ENCODE measurements around the gene RALGAPA2.

The RALGAPA2 gene

GRCh38 chr20:20536240-20536933 lies 176.1 kb downstream of the RALGAPA2 start:
- Histone ChIP-seq H3K27ac (no peak overlapping the region), H3K4me2 (no peak overlapping the region), H3K36me3 (peaks cover 9% of the 10 kb centered on the region), H4K20me1 (no peaks in the 10 kb centered on the region), H3K4me1 (no peaks in the 10 kb centered on the region), H3K27me3 (no peaks in the 10 kb centered on the region), H3K9ac (no peak overlapping the region), H3K9me3 (no peaks in the 10 kb centered on the region), H3K4me3 (no peak overlapping the region)
- TF ChIP-seq Cebpa-rat (IDR thresholded peaks at IDR 0.05): no peak

DNA sequence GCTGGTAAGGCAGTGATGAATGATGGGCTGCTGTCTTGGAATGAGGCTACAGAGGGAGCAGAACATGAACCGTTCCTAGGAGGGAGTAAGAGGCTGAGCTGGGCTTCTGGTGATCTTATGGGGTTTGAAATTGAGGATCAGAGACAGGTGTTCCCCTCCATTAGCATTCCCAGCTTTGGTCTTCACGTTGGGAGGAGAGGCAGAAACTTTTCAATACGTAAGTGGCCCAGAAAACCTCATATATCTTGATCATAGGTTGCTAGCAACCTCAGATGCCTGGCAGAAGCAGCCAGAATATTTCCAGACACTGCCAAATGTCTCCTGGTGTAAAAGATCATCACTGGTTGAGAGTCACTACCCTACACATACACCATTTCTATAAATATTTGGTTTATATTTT lies 177.4 kb downstream of the RALGAPA2 start:
- TF ChIP-seq Cebpa-rat (IDR thresholded peaks at IDR 0.05): no peak
- Histone ChIP-seq H3K9ac (no peak overlapping the region), H3K4me3 (no peak overlapping the region), H3K27me3 (no peaks in the 10 kb centered on the region), H4K20me1 (no peaks in the 10 kb centered on the region), H3K9me3 (no peaks in the 10 kb centered on the region), H3K27ac (no peak overlapping the region), H3K36me3 (peaks cover 21% of the 10 kb centered on the region), H3K4me1 (no peaks in the 10 kb centered on the region), H3K4me2 (no peak overlapping the region)

- Histone ChIP-seq H3K36me3 (peaks cover 33% of the 10 kb centered on the region), H4K20me1 (no peaks in the 10 kb centered on the region), H3K4me1 (peaks cover 7% of the 10 kb centered on the region; the same call in 1 of the 2 replicates), H3K4me3 (no peak overlapping the region), H3K27ac (no peak overlapping the region), H3K4me2 (no peak overlapping the region), H3K9me3 (no peaks in the 10 kb centered on the region), H3K27me3 (no peaks in the 10 kb centered on the region), H3K9ac (no peak overlapping the region)
- no peak for TF ChIP-seq Cebpa-rat (IDR thresholded peaks at IDR 0.05)
These were observed 181.2 kb downstream of the RALGAPA2 start for GRCh38 chr20:20531283-20531682.

- peaks cover 7% of the 10 kb centered on the region; the same call in 1 of the 2 replicates for H3K4me1 ChIP-seq
- peaks cover 33% of the 10 kb centered on the region for H3K36me3 ChIP-seq
- H3K4me3 ChIP-seq: no peak overlapping the region
- H4K20me1 ChIP-seq: no peaks in the 10 kb centered on the region
- H3K9me3 ChIP-seq: no peaks in the 10 kb centered on the region
- H3K27me3 ChIP-seq: no peaks in the 10 kb centered on the region
- H3K9ac ChIP-seq: no peak overlapping the region
- TF ChIP-seq Cebpa-rat (IDR thresholded peaks at IDR 0.05): no peak
- H3K4me2 ChIP-seq: no peak overlapping the region
- no peak overlapping the region for H3K27ac ChIP-seq
These were observed 181.9 kb downstream of the RALGAPA2 start for GRCh38 chr20:20530428-20531151.

GRCh38 chr20:20529597-20529996 lies 182.8 kb downstream of the RALGAPA2 start:
- Histone ChIP-seq H3K4me1 (peaks cover 7% of the 10 kb centered on the region; the same call in 1 of the 2 replicates), H3K9ac (no peak overlapping the region), H3K4me3 (no peak overlapping the region), H3K36me3 (peaks cover 33% of the 10 kb centered on the region), H3K27ac (no peak overlapping the region), H3K4me2 (no peak overlapping the region), H3K27me3 (no peaks in the 10 kb centered on the region), H3K9me3 (no peaks in the 10 kb centered on the region), H4K20me1 (no peaks in the 10 kb centered on the region)
- no peak for TF ChIP-seq Cebpa-rat (IDR thresholded peaks at IDR 0.05)

DNA sequence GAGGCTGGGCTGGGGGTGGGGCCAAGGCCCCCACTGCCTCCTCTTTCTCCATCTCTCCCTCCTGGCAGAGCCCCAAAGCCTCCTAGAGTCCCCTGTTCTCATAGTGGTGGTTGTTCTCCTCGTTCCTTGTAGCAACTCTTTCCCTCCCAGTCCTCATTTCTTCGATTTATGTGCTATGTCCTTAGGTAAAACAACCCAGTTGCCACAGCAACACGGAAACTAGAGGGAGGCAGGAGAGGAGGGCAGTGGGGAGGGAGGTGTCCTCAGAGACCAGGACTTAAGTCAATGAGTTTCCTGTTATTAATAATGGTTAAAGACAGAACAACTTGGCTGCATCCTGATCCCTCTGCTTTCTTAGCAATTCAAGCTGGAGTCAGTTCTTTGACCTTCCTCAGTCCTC lies 183.6 kb downstream of the RALGAPA2 start:
- Histone ChIP-seq H4K20me1 (no peaks in the 10 kb centered on the region), H3K9me3 (no peaks in the 10 kb centered on the region), H3K9ac (no peak overlapping the region), H3K4me3 (no peak overlapping the region), H3K4me2 (peak overlapping the region; percentile 16), H3K4me1 (peaks cover 7% of the 10 kb centered on the region; the same call in 1 of the 2 replicates), H3K36me3 (peaks cover 33% of the 10 kb centered on the region), H3K27me3 (no peaks in the 10 kb centered on the region), H3K27ac (no peak overlapping the region)
- TF ChIP-seq Cebpa-rat (IDR thresholded peaks at IDR 0.05): no peak

GRCh38 chr20:20527661-20528060 lies 184.8 kb downstream of the RALGAPA2 start:
- Histone ChIP-seq H3K9me3 (no peaks in the 10 kb centered on the region), H3K9ac (no peak overlapping the region), H3K36me3 (peaks cover 33% of the 10 kb centered on the region), H3K27ac (no peak overlapping the region), H3K4me3 (no peak overlapping the region), H3K27me3 (no peaks in the 10 kb centered on the region), H3K4me1 (peaks cover 7% of the 10 kb centered on the region; the same call in 1 of the 2 replicates), H3K4me2 (no peak overlapping the region), H4K20me1 (no peaks in the 10 kb centered on the region)
- TF ChIP-seq Cebpa-rat (IDR thresholded peaks at IDR 0.05): no peak

DNA sequence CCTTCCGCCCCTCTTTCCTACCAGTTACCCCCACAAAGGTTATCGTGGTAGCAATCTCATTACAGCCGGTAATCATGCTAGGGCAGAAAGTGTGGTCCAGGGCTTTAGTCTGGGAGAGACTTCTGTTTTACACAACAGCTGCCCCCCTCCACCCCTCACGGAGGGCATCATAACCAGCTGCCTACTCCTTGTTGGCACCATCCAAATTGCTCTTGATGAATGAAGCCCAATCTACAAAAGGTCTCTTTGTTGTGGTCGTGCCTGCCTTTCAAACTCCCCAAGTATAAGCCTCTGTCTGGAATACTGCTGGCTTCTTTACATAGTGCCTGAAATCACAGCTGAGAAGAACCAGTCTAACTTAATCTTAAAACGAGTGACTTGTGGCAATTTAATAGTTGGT lies 186.7 kb downstream of the RALGAPA2 start:
- no peaks in the 10 kb centered on the region for H3K9me3 ChIP-seq
- H3K4me1 ChIP-seq: peaks cover 7% of the 10 kb centered on the region; the same call in 1 of the 2 replicates
- H3K36me3 ChIP-seq: peaks cover 31% of the 10 kb centered on the region
- no peak for TF ChIP-seq Cebpa-rat (IDR thresholded peaks at IDR 0.05)
- H3K9ac ChIP-seq: no peak overlapping the region
- H3K27me3 ChIP-seq: no peaks in the 10 kb centered on the region
- H3K27ac ChIP-seq: no peak overlapping the region
- H3K4me2 ChIP-seq: no peak overlapping the region
- no peak overlapping the region for H3K4me3 ChIP-seq
- no peaks in the 10 kb centered on the region for H4K20me1 ChIP-seq

GRCh38 chr20:20525214-20525613 lies 187.2 kb downstream of the RALGAPA2 start:
- no peaks in the 10 kb centered on the region for H3K9me3 ChIP-seq
- no peaks in the 10 kb centered on the region for H4K20me1 ChIP-seq
- peaks cover 7% of the 10 kb centered on the region; the same call in 1 of the 2 replicates for H3K4me1 ChIP-seq
- no peak overlapping the region for H3K4me3 ChIP-seq
- no peak overlapping the region for H3K4me2 ChIP-seq
- no peak overlapping the region for H3K27ac ChIP-seq
- H3K27me3 ChIP-seq: no peaks in the 10 kb centered on the region
- H3K36me3 ChIP-seq: peaks cover 31% of the 10 kb centered on the region
- TF ChIP-seq Cebpa-rat (IDR thresholded peaks at IDR 0.05): no peak
- H3K9ac ChIP-seq: no peak overlapping the region

DNA sequence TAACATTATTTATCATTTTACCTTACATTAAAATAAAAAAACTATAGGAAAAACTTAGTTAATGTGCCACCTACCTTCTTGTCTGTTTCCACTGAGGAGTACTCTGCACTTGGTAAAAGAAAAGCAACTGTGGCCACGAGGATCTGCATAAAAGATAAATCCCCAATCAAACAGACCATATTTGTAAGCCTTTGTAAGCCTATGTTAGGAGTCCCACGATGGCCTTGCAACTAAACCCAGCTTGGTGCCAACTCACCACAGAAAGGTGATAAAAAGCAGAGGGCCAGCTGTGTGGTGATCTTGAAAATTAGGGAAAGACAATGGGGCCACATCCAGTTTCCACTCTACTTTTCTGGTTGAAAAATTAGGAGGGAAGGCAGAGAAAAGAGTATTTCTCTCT lies 187.7 kb downstream of the RALGAPA2 start:
- no peak overlapping the region for H3K4me3 ChIP-seq
- no peak overlapping the region for H3K4me2 ChIP-seq
- peaks cover 32% of the 10 kb centered on the region for H3K36me3 ChIP-seq
- H3K27me3 ChIP-seq: no peaks in the 10 kb centered on the region
- H3K9me3 ChIP-seq: no peaks in the 10 kb centered on the region
- H3K4me1 ChIP-seq: peaks cover 7% of the 10 kb centered on the region; the same call in 1 of the 2 replicates
- no peaks in the 10 kb centered on the region for H4K20me1 ChIP-seq
- no peak overlapping the region for H3K9ac ChIP-seq
- TF ChIP-seq Cebpa-rat (IDR thresholded peaks at IDR 0.05): no peak
- H3K27ac ChIP-seq: no peak overlapping the region
